ENCODE data around the gene TRAF5.
"Not testable (repeated sequence)": the region's sequence is repeated elsewhere in the genome, so short reads cannot be mapped to it uniquely, and the experiment has no call there.

The TRAF5 gene

GRCh38 chr1:211378844-211379243, 52.2 kb downstream of the TRAF5 start:
- no peak for DNase-seq (ENCODE audit: low read depth in 1 of 2, low spot score in 1 of 2)
- TF ChIP-seq JUND (IDR thresholded peaks at IDR 0.05; ENCODE audit: low read depth) = no peak
- in situ Hi-C loops (cut with HindIII; ENCODE audit: low pct_unique_long_range_greater_than_20kb, low sequenced_read_pairs) = no loop called here

GRCh38 chr1:211379446-211379845, 52.8 kb downstream of the TRAF5 start:
- DNase-seq (ENCODE audit: low read depth in 1 of 2, low spot score in 1 of 2) = no peak
- in situ Hi-C loops (cut with HindIII; ENCODE audit: low pct_unique_long_range_greater_than_20kb, low sequenced_read_pairs) = no loop called here
- TF ChIP-seq JUND (IDR thresholded peaks at IDR 0.05; ENCODE audit: low read depth) = no peak

GRCh38 chr1:211381481-211382181, 55.0 kb downstream of the TRAF5 start:
- no peak for TF ChIP-seq JUND (IDR thresholded peaks at IDR 0.05; ENCODE audit: low read depth)
- no peak for DNase-seq (ENCODE audit: low read depth in 1 of 2, low spot score in 1 of 2)
- in situ Hi-C loops (cut with HindIII; ENCODE audit: low pct_unique_long_range_greater_than_20kb, low sequenced_read_pairs) = no loop called here

- no peak for DNase-seq (ENCODE audit: low read depth in 1 of 2, low spot score in 1 of 2)
- in situ Hi-C loops (cut with HindIII; ENCODE audit: low pct_unique_long_range_greater_than_20kb, low sequenced_read_pairs) = no loop called here
- no peak for TF ChIP-seq JUND (IDR thresholded peaks at IDR 0.05; ENCODE audit: low read depth)
These were observed 55.6 kb downstream of the TRAF5 start for GRCh38 chr1:211382182-211382713.

- peak; percentile 82 to 98 for DNase-seq (ENCODE audit: low read depth in 1 of 2, low spot score in 1 of 2)
- no peak for TF ChIP-seq JUND (IDR thresholded peaks at IDR 0.05; ENCODE audit: low read depth)
- in situ Hi-C loops (cut with HindIII; ENCODE audit: low pct_unique_long_range_greater_than_20kb, low sequenced_read_pairs) = no loop called here
These were observed 56.3 kb downstream of the TRAF5 start for GRCh38 chr1:211382714-211383480.

- no peak for TF ChIP-seq JUND (IDR thresholded peaks at IDR 0.05; ENCODE audit: low read depth)
- in situ Hi-C loops (cut with HindIII; ENCODE audit: low pct_unique_long_range_greater_than_20kb, low sequenced_read_pairs) = no loop called here
- no peak for DNase-seq (ENCODE audit: low read depth in 1 of 2, low spot score in 1 of 2)
These were observed 57.9 kb downstream of the TRAF5 start for GRCh38 chr1:211384524-211384923.

GRCh38 chr1:211386921-211387320, 60.3 kb downstream of the TRAF5 start:
- no peak for TF ChIP-seq JUND (IDR thresholded peaks at IDR 0.05; ENCODE audit: low read depth)
- in situ Hi-C loops (cut with HindIII; ENCODE audit: low pct_unique_long_range_greater_than_20kb, low sequenced_read_pairs) = no loop called here
- DNase-seq (ENCODE audit: low read depth in 1 of 2, low spot score in 1 of 2) = no peak

GRCh38 chr1:211390829-211391228, 64.2 kb downstream of the TRAF5 start:
- DNase-seq (ENCODE audit: low read depth in 1 of 2, low spot score in 1 of 2); in situ Hi-C loops (cut with HindIII; ENCODE audit: low pct_unique_long_range_greater_than_20kb, low sequenced_read_pairs): not testable (repeated sequence)

- in situ Hi-C loops (cut with HindIII; ENCODE audit: low pct_unique_long_range_greater_than_20kb, low sequenced_read_pairs) = no loop called here
- DNase-seq (ENCODE audit: low read depth in 1 of 2, low spot score in 1 of 2) = no peak
- TF ChIP-seq JUND (IDR thresholded peaks at IDR 0.05; ENCODE audit: low read depth) = no peak
These were observed 66.6 kb downstream of the TRAF5 start for GRCh38 chr1:211393203-211393602.

- in situ Hi-C loops (cut with HindIII; ENCODE audit: low pct_unique_long_range_greater_than_20kb, low sequenced_read_pairs) = not testable (repeated sequence)
These were observed 71.8 kb downstream of the TRAF5 start for GRCh38 chr1:211398266-211398930.

GRCh38 chr1:211399851-211400393, 73.3 kb downstream of the TRAF5 start:
- in situ Hi-C loops (cut with HindIII; ENCODE audit: low pct_unique_long_range_greater_than_20kb, low sequenced_read_pairs); DNase-seq (ENCODE audit: low read depth in 1 of 2, low spot score in 1 of 2): not testable (repeated sequence)

More at GRCh38 chr1:211398266-211398930, 71.8 kb downstream of the TRAF5 start:
- DNase-seq (ENCODE audit: low read depth in 1 of 2, low spot score in 1 of 2) = not testable (repeated sequence)

GRCh38 chr1:211401751-211402150, 75.1 kb downstream of the TRAF5 start:
- in situ Hi-C loops (cut with HindIII; ENCODE audit: low pct_unique_long_range_greater_than_20kb, low sequenced_read_pairs); DNase-seq (ENCODE audit: low read depth in 1 of 2, low spot score in 1 of 2): not testable (repeated sequence)

- in situ Hi-C loops (cut with HindIII; ENCODE audit: low pct_unique_long_range_greater_than_20kb, low sequenced_read_pairs); DNase-seq (ENCODE audit: low read depth in 1 of 2, low spot score in 1 of 2): not testable (repeated sequence)
These were observed 79.5 kb downstream of the TRAF5 start for GRCh38 chr1:211406086-211406485.

GRCh38 chr1:211407749-211408148, 81.1 kb downstream of the TRAF5 start:
- in situ Hi-C loops (cut with HindIII; ENCODE audit: low pct_unique_long_range_greater_than_20kb, low sequenced_read_pairs); DNase-seq (ENCODE audit: low read depth in 1 of 2, low spot score in 1 of 2): not testable (repeated sequence)

Data from T47D (cell line).